Right lobe of liver (tissue), 6 donors: ENCODE data around the gene TNFRSF11A. TPM values are rescaled to one million over a fixed set of nuclear protein-coding genes. Genes with fewer than 3 reads are reported as not detected.

Experiments used
- ATAC-seq, 4 donors: fragments of 200-7000 bp; cut with Tn5 transposase; one replicate each; pipeline ENCODE4 v1.9.1; 2020; ENCODE audit warnings: mild to moderate bottlenecking in 4 of 4, moderate library complexity in 4 of 4
- DNase-seq, 3 donors: peaks; one replicate each; pipeline ENCODE4 v3.0.0-alpha.2; 2020
- H3K27ac ChIP-seq, 3 donors: fragments of 200-600 bp; one replicate each; pipeline ENCODE4 v1.8.0; 2022
- H3K27me3 ChIP-seq, 2 donors: fragments of 200-600 bp; one replicate each; pipeline ENCODE4 v1.8.0; 2022
- H3K36me3 ChIP-seq, 4 donors: fragments of 200-600 bp; sonication (generic) in 1 of 4; one replicate each; pipeline versions ENCODE4 v1.5.1 to v1.8.0; 2017 to 2022; ENCODE audit warnings: control low read depth in 1 of 4
- H3K4me1 ChIP-seq, 4 donors: fragments of 200-600 bp; sonication (generic) in 1 of 4; one replicate each; pipeline versions ENCODE4 v1.5.1 to v1.8.0; 2017 to 2022; ENCODE audit warnings: control low read depth in 1 of 4
- H3K4me3 ChIP-seq, 3 donors: fragments of 200-600 bp; one replicate each; pipeline ENCODE4 v1.8.0; 2022
- H3K9me3 ChIP-seq, 4 donors: fragments of 200-600 bp; sonication (generic) in 1 of 4; one replicate each; pipeline versions ENCODE4 v1.5.1 to v1.8.0; 2017 to 2022; ENCODE audit warnings: control low read depth in 1 of 4
- POLR2A ChIP-seq: fragments of 450-650 bp; IDR thresholded peaks from one replicate; pipeline ENCODE4 v1.6.1; 2017; ENCODE audit warnings: antibody characterized with exemption, mild to moderate bottlenecking
- WGBS: methylation state at CpG from one replicate; pipeline ENCODE4 v1.1.6; 2018; ENCODE audit warnings: low coverage, low lambda C conversion rate; ENCODE audit not compliant: insufficient coverage; ENCODE audit errors: missing lambda C conversion rate; 5-methylcytosine and 5-hydroxymethylcytosine counted together
- intact Hi-C, 2 donors: fragments of 100-400 bp; cut with DNase I; formaldehyde crosslinking; loops; one replicate each; pipeline versions ENCODE4 v1.11.2 to v1.14.1; 2022
- total RNA-seq, 6 experiments: library from RNA; depleted of rRNA in 2 of 6; stranded (reverse); fragments of >200 nt in 2 of 6; fragmentation: NEBNext Ultra II Directional in 3 of 6; extraction: Animal tissue kit (Norgen Biotek cat#: 25700) in 3 of 6; gene quantifications; one replicate each; pipeline versions ENCODE4 v1.1.0 to v1.2.4, GENCODE V29; 2016 to 2023
- TF ChIP-seq, protein P1 (sequence below), 4 donors: fragments of 200-600 bp in 3 of 4; fragments of 450-650 bp in 1 of 4; IDR thresholded peaks; one replicate each; pipeline versions ENCODE4 v1.5.1 to v1.8.0; 2016 to 2022; ENCODE audit warnings: antibody characterized with exemption in 4 of 4, mild to moderate bottlenecking in 2 of 4
- donor health status: DM: no; HTN: yes; CAD: no.
- donor health status: DM: no; HTN: no; CAD: no.
- donor health status: DM: no; HTN: no; CAD: no.
- donor health status: DM: no; HTN: yes; CAD: no.
- donor health status: DM: no; HTN: yes; CAD: no.

TNFRSF11A gene
- total RNA-seq, 6 experiments from 2014 or later = 0.27 to 2.1 (median 0.81) TPM

DNA sequence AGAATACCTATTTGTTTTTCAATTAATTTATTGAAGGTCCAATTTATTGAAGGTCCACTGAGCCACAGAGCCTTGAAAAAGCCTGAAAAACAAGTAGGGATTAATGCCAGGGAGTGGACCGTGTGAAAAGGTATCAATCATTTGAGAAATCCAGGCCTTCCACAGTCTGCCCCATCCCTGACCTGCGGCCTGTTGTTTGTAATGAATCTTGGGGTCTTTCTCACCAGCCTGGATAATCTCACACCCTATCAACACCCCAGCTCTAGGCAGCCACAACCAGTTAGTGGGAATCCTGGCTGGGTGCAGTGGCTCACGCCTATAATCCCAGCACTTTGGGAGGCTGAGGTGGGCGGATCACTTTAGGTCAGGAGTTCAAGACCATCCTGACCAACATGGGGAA lies 47.8 kb downstream of the TNFRSF11A start:
- intact Hi-C loops = no loop called here
- 79% methylated on average over 3 of the region's 4 CpGs for WGBS
- no peak for ATAC-seq
- no peaks in the 10 kb centered on the region for H3K36me3 ChIP-seq
- no peak for TF ChIP-seq POLR2A
- TF ChIP-seq, protein P1, sequence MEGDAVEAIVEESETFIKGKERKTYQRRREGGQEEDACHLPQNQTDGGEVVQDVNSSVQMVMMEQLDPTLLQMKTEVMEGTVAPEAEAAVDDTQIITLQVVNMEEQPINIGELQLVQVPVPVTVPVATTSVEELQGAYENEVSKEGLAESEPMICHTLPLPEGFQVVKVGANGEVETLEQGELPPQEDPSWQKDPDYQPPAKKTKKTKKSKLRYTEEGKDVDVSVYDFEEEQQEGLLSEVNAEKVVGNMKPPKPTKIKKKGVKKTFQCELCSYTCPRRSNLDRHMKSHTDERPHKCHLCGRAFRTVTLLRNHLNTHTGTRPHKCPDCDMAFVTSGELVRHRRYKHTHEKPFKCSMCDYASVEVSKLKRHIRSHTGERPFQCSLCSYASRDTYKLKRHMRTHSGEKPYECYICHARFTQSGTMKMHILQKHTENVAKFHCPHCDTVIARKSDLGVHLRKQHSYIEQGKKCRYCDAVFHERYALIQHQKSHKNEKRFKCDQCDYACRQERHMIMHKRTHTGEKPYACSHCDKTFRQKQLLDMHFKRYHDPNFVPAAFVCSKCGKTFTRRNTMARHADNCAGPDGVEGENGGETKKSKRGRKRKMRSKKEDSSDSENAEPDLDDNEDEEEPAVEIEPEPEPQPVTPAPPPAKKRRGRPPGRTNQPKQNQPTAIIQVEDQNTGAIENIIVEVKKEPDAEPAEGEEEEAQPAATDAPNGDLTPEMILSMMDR (IDR thresholded peaks at IDR 0.05) = no peak
- no peaks in the 10 kb centered on the region for H3K27me3 ChIP-seq
- DNase-seq = no peak
- no peaks in the 10 kb centered on the region for H3K4me1 ChIP-seq
- H3K4me3 ChIP-seq = no peak overlapping the region
- no peaks in the 10 kb centered on the region for H3K9me3 ChIP-seq
- no peak overlapping the region for H3K27ac ChIP-seq

DNA sequence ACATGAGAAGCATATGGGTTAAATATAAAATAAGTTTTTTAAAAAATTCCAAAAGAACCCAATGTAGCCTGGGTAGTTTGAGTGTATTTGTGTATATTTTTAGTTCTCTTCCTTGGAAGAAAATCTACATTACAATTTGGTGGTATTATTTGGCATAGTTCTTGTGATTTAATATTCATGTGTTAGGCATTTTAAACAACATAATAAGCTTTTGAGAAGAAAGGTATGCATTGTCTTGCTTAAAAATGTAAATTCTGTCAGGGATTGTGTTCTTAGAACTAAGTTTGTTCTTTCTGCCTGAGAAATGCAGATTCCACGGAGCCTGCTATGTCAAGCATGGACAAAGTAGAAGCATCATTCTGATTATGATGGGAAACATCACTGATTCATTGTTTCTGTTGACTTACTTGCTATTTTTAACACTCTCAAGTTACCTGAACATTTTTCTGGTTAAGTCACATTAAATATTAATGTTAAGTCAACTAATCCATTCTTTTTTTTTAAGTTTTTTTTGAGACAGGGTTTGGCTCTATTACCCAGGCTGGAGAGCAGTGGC lies 49.4 kb downstream of the TNFRSF11A start:
- Histone ChIP-seq H3K36me3 (no peaks in the 10 kb centered on the region), H3K4me3 (no peak overlapping the region), H3K27me3 (no peaks in the 10 kb centered on the region), H3K9me3 (no peaks in the 10 kb centered on the region), H3K4me1 (no peaks in the 10 kb centered on the region), H3K27ac (no peak overlapping the region)
- WGBS = 85% methylated on average over 1 of the region's 1 CpG
- ATAC-seq (no peak), DNase-seq (no peak)
- intact Hi-C loops = no loop called here
- no peak for TF ChIP-seq POLR2A
- TF ChIP-seq, protein P1 (IDR thresholded peaks at IDR 0.05) = no peak

DNA sequence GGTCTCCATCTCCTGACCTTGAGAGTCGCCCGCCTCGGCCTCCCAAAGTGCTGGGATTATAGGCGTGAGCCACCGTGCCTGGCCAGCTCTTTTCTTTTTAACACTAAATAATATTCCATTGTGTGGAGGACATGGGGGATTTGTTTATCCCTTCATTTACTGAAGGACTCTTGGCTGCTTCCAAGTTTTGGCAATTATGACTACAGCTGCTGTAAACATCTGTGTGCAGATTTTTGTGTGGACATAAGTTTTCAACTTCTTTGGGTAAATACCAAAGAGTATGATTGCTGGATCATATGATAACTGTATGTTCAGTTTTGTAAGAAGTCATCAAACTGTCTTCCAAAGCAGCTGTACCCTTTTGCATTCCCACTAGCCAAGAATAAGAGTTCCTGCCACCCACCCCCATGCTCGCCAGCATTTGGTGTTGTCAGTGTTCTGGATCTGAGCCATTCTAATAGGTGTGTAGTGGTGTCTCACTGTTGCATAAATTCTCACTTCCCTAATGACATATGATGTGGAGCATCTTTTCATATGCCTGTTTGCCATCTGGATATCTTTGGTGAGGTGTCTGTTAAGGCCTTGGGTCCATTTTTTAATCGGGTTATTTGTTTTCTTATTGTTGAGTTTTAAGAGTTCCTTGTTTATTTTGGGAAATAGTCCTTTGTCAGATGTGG lies 52.2 kb downstream of the TNFRSF11A start:
- no peaks in the 10 kb centered on the region for H3K27me3 ChIP-seq
- no peak overlapping the region for H3K27ac ChIP-seq
- ATAC-seq (no peak), DNase-seq (no peak)
- no peaks in the 10 kb centered on the region for H3K9me3 ChIP-seq
- H3K4me3 ChIP-seq = no peak overlapping the region
- intact Hi-C loops = no loop called here
- no peaks in the 10 kb centered on the region for H3K4me1 ChIP-seq
- H3K36me3 ChIP-seq = no peaks in the 10 kb centered on the region
- TF ChIP-seq, protein P1 (IDR thresholded peaks at IDR 0.05) = no peak
- TF ChIP-seq POLR2A = no peak
- WGBS = 96% methylated on average over 7 of the region's 7 CpGs

DNA sequence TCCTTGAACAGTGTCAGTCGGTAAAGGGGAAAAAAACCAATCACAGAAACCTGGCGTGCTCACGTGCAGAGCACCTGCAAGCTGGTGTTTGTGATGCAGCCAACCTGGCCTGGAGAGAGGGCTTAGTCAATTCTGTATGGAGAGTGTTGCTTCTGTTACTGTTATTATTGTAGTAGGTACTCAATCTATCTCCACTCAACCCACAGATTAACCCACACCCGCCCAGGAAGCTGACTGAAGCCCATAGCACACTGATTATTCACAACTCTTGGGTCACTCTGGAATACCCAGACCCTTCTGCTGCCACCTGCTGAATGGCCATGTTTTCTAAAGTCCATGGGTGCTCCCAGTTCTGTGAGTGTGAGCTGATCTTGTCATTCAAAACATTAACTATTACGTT lies 53.9 kb downstream of the TNFRSF11A start:
- DNase-seq (no peak), ATAC-seq (no peak)
- Histone ChIP-seq H3K27ac (no peak overlapping the region), H3K9me3 (no peaks in the 10 kb centered on the region), H3K36me3 (no peaks in the 10 kb centered on the region), H3K4me1 (no peaks in the 10 kb centered on the region), H3K4me3 (no peak overlapping the region), H3K27me3 (no peaks in the 10 kb centered on the region)
- intact Hi-C loops = no loop called here
- TF ChIP-seq, protein P1 (IDR thresholded peaks at IDR 0.05) = no peak
- no peak for TF ChIP-seq POLR2A
- 89% methylated on average over 3 of the region's 5 CpGs for WGBS
